Measurements from ENCODE around the gene PHC3.

PHC3 gene

DNA sequence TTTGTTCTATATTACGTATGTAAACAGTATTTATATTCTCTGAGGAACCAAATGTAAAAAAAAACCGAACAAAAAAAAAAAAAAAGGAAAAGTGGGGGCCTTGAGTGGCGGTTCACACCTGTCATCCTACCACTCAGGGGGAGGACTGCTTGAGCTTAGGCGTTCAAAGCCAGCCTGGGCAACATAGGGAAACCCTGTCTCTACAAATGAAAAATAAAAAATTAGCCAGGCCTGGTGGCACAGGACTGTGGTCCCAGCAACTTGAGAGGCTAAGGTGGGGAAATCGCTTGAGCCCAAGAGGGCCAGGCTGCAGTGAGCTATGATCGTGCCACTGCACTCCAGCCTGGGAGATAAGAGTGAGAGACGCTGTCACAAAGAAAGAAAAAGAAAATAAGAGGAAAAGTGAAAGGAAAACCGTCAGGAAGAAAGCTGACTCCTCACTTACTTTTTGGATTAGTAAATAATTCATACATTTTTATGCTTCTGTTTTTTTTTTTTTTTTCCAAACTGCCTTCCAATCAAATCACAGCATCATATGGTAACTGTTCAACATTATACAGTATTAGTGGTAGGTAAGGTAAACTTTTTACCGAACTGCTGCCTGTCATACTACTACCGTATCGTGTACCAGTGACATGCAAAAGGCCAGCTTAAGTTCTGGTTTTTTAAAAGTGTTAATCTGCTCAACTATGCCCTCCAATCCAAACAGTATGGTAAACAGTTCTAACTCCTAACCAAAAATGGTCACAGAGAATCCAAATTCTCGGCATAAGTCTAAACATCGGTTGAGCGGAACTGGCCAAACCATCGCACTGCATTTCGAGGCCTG lies 1.2 kb downstream of the PHC3 start:
- no peak for DNase-seq

DNA sequence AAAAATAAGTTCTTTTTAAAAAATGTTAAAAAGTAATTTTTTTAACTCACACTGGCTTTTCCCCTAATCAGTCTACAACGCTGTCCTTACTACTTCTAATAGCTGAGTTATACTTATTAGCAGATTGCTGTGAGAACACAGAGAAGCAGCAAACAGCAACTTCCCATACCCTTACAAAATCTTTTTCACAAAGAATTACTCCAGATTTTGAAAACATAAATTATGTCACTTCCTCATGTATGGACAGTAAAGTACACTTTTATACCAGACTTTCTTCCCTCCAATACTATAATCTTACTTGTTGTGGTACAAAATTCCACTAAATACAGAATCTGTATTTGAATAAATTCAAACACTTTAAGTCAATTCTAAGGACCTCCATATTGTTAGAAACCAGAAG lies 2.1 kb downstream of the PHC3 start:
- no peak for DNase-seq

DNA sequence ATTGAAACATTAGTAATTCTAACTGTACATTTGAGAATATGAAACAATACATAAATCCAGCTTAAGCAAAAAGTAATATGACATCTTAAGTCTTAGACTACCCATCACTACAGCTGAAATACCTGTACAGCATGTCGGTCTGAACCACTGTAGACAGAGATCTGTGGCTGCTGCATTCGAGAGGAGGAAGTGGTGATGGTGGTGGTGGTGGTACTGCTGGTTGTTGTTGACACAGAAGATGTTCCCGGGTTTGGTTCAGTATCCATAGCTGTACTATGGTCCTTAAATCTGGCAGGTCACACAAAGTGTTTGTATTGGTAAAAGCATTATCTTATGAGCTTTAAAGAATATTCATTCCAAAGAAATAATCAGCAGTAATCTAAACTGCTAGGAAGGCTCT lies 2.9 kb downstream of the PHC3 start:
- DNase-seq: no peak

DNA sequence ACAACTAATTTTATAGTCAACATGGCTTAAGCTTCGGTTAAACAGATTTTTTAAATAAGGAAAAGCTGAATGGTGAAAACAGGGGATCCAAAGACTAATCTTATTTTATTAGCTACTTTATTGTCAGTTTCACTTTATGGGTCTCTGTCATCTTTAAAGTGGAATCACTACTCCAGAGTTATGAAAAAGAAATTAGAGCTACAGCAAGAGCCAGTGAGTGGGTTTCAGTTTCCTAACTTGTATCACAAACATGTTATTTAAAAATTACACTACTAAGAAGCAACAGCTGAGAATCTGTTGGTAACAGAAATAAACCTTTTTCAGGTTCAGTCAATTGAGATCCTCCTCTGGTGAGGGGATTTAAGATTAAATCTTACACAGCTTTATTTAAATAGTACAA lies 10.0 kb downstream of the PHC3 start:
- DNase-seq: no peak

DNA sequence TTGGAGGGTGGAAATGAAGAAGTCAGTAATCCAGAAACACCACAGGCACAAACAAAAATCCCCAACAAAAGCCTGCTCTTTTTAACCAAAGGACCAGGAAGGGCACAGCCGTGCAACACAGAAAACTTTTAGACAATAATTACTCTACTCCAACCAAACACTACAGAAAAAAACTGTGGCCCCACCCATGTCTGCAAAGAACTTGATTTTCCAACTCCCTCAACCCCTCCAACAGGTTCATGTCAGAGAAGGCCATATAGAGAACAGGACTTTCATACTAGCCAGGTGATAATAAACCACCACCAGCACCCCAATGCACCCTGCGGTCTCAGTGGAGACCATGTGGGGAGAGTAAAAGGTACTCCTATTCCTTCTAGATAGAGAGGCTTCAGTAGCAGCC lies 16.8 kb downstream of the PHC3 start:
- DNase-seq: no peak

DNA sequence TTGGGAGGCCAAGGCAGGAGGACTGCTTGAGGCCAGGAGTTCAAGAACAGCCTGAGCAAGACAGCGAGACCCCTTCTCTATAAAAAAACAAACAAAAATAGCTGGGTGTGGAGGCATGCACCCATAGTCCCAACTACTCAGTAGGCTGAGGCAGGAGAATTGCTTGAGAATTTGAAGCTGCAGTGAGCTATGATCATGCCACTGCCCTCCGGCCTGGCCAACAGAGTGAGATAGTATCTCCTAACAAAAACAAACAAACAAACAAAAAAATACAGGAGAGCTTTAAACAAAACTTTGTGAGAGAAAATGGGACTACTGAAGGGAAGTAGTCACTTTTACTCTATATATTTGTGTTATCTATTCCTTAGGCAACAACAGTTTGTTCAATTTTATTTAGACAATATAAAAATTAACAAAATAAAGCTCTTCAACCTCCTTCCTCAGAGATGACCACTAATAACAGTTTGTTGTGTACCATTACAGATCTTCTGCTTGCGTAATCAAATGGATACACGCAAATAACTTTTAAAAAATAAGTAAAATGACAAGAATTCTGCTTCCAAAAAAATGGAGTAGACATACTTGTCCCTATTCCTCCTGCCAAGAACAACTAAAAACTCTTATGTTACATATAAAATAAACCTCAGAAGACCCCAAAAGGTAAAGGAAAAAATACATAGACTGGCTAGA lies 17.4 kb downstream of the PHC3 start:
- no peak for DNase-seq

DNA sequence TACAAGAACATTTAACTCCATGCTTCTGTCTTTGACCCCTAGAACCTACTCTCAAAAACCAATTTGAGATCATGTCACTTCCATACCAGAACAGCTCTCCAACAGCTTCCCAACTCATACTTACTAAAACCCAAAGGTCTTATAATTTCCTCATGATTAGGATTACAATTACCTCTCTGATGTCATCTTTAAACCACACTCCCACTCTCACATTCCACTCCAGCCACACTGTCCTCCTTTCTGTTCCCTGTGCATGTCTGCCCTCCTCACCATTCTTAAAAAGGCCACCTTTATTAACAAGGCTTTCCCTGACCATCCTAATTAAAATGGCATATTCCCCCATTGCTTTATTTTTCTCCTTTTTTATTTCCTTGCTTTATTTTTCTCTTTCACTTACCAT lies 18.9 kb downstream of the PHC3 start:
- no peak for DNase-seq

DNA sequence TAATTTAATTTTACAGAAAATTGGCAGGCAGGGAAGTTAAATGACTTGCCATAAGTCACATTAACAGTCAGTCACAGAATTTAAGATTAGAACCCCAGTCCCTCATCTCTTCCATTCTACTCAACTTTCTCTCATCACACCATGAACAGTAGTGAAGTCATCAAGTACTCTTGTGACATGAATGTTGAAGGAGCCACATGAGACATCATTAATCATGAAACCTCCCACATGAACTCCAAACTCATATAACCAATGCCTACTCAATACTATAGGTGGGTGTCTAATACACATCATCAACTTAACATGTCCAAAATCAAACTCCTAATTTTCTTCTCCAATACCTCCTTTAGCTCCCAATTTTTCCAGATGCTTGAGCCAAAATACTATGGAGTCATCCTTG lies 19.5 kb downstream of the PHC3 start:
- no peak for DNase-seq

DNA sequence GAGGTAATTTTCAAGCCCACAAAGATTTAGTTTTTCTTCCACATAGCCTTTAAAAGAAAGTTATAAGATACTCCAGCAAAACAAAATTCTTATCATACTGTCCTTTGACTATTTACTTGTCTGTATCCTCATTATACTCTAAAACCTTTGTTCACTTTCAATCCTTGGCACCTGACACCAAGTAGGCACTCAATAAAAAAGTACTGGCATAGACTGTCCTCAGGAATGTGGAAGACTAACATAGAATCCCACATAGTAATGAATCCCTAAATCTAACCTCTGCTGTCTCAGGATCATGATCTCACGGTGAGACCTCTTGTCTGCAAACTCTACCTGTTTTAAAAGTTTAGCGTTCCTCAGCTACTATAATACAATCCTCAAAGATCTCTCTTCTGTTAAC lies 21.6 kb downstream of the PHC3 start:
- DNase-seq: no peak

DNA sequence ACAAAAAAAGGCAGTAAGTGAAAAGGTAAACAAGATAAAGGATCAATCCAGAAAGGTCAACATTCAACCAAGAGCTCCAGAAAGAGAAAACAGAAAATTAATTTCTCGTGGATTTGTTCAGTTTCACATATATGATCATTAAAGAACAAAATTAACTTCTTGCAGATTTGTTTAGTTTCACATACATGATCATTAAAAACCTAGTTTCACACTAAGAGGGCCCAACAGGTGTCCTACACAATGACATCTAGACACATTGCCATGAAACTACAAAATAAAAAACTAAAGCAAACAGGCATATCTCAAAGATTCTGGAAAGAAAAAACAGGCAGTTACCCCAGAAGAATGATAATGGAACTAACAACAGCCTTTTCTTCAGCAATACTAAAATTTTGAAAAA lies 22.1 kb downstream of the PHC3 start:
- no peak for DNase-seq

DNA sequence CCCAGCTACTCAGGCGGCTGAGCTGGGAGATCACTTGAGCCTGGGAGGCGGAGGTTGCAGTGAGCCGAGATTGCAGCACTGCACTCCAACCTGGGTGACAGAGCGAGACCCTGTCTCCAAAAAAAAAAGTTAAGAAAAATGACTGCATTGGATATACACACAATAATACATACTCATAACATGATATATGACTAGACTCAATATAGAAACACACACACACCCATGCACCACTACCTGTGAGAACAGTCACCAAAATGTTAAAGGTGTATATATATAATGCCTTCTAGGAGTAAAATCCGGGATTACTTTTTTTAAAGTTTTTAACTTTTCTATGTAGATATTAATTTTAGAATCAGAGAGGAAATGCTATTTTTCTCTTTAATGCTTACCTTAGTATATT lies 25.9 kb downstream of the PHC3 start:
- DNase-seq: no peak

DNA sequence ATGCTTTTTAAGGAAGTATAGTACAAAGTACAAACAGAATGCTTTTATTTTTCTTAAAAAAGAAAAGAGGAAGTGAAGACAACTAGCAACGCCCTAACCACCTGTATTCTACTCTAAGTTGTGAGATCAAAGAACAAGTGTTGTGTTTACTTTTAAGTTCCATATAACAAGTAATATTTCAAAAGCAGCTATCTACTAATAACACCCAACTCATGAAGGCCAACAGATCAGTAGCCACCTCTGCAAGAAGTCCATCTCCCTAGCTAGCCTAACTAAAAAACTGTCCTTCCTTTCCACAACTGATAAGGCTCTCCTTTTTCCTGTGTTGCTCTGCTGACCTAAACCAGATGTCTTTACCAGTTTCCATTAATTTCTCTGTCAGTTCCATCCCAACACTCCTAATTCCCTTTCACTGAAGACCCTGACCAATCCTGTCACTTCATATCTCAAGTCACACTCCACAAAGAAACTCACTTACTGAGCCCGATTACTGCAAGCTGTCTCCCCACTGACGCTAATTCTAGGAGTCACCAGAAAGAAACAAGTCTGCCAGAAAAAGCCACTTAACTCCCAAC lies 26.9 kb downstream of the PHC3 start:
- DNase-seq: no peak

DNA sequence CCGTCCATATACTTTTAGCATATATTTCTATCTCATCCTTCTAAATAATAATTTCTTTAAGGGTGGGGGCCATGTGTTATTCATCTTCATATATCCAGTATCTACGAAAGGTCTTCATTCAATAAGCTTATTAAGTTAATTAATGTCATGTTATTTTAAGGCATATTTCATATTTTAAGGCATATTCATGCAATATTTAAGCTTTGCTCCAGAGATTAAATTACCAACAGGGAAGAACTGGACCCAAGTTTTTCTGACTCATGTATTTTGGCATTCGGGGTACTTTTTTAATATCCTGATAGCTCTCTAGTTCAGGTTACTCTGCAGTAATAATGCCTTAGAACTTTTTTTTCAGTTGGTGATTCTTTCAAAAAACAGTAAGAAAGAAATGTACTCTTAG lies 27.4 kb downstream of the PHC3 start:
- no peak for DNase-seq

DNA sequence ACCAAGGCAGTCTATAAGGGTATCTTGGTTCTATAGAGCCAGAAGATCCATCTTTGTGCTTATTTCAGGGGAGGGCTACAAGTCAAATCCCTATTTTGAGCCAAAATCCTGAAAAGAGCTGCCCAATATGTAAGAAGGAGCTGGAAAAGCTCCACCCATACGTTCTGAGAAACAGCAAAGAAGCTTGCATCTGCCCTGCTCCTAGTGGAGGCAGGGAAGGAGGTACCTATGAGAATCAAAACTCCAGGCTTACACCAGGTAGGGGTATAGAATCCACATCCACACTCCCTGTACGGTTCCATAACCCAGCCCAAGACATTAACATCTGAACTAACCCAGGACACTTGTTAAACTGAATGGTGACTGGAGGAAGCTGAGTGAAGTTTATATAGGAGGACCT lies 30.0 kb downstream of the PHC3 start:
- no peak for DNase-seq

DNA sequence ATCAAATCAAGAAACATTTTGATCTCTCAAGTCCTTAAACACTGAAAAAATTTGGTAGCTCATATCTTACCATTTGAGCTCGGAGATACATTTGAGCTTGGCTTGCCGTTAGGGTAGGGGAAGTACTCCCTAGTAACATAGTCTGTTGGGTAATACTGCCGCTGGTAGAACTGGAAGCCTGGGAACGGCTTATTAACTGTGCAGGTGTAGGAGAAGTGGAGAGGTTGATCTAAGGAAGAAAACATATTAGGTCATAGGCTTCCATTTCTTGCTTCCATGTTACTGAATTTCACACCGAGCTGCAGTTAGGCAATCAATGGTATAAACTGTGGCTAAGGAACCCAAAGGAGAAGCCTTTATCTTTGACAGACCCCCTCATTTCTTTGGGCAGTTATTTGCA lies 32.5 kb downstream of the PHC3 start:
- no peak for DNase-seq

DNA sequence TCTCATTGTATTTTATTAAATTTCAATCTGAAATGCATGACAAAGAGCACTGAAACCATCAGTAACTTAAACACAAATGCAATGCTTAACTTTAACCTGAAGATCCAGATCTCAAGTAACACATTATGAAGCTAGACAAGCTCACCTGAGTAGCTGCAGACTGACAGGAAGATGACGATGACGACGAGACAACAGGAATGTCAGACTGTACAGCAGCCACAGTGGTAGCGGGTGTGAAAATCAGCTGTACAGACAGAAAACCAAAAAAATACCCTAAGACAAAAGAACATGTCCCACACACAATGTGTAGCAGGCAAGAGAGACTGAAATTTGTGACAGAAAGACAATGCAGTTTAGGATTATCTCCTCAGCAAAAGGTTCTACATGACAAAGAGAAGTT lies 36.3 kb downstream of the PHC3 start:
- no peak for DNase-seq

DNA sequence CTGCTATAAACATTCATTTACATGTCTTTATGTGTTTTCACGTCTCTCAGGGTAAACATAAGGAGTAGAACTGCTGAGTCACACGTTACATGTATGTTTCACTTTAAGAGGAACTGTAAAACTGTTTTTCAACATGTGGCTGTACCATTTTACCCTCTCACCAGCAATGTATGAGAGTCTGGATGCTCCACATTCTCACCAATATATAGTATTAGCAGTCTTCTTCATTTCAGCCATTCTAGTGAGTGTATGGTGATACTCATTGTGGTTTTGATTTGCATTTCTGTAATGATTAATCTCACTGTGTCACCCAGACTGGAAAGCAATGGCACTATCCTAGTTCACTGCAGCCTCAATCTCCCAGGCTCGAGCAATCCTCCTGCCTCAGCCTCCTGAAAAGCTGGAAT lies 37.1 kb downstream of the PHC3 start:
- DNase-seq: no peak

DNA sequence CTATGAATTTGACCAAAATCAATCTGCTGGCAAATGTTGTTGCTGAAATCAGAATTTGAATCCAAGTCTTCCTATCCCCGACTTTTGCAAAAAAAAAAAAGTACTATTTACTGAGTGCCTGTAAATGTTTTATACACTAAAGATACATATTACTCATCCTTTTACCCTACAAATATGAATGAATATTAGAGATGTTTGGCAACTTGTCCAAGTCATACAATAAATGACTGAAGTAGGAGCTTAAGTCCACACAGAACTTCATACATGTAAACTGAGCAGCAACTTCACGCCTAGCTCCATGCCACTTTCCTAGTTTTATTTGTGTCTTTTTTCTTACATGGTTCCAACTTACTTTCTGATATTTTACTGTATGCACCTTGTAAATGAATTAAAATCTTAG lies 39.2 kb downstream of the PHC3 start:
- no peak for DNase-seq

DNA sequence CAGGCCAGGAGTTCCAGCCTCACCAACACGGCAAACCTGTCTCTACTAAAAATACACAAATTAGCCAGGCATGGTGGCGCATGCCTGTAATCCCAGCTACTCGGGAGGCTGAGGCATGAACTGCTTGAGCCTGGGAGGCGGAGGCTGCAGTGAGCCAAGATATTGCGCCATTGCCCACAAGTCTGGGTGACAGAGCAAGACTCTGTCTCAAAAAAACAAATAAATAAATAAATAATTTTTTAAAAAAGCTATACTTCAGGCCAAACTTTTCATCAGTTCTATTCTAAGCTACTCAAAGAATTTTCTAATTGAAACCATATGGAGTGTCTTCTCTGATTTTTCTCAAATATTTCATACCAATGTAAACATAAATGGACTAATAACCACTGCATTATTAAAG lies 43.5 kb downstream of the PHC3 start:
- DNase-seq: no peak

DNA sequence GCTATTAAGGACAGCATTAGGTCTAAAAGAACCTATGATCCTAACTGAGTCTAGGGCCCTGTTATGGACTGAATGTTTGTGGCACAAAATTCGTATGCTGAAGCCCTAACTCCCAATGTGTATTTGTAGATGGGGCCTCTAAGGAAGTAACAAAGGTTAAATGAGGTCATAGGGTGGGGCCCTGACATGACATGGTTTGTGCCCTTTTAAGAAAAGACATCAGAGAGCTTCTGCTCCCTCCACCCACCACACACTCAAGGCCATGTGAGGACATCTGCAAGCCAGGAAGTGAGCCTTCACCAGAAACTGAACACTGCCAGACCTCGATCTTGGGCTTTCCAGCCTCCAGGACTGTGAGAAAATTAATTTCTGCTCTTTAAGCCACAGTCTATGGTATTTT lies 49.2 kb downstream of the PHC3 start:
- DNase-seq: no peak

DNA sequence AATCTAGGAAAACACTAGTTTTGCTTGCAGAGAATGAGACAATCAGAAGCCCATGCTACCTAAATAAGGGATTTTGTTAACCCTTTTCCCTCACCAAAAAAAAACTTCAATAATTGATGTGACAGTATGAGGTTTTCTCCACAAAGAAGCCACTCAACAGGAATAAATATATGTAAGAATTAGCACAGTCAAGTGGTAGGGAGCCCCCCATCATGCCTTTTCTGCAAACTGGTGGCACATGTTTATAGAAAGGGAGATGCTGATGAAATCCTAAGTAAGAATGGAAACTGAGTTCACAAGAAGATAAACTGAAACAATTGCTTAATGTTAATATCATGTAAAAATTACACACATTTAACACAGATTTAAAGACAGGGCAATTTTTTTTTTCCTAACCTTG lies 51.0 kb downstream of the PHC3 start:
- no peak for DNase-seq

DNA sequence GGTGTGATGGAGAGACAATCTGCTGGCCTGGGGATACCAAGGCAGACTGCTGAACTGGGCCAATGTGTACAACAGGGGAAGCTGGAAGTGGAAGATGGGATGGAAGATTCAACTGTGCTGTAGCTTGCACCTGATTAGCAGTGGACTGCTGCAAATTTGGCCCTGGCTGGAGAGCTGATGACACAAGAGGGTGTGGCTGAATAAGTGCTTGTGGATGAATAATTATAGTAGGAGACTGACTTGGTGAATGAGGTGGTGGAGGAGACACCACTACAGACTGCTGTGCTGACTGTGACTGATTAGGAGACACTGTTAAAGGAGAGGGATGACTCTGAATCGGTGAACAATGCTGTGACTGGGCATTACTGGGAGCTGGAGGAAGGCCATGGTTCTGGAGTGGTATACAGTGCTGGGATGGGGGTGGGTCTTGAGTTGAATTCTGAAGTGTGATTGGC lies 52.5 kb downstream of the PHC3 start:
- DNase-seq: no peak

DNA sequence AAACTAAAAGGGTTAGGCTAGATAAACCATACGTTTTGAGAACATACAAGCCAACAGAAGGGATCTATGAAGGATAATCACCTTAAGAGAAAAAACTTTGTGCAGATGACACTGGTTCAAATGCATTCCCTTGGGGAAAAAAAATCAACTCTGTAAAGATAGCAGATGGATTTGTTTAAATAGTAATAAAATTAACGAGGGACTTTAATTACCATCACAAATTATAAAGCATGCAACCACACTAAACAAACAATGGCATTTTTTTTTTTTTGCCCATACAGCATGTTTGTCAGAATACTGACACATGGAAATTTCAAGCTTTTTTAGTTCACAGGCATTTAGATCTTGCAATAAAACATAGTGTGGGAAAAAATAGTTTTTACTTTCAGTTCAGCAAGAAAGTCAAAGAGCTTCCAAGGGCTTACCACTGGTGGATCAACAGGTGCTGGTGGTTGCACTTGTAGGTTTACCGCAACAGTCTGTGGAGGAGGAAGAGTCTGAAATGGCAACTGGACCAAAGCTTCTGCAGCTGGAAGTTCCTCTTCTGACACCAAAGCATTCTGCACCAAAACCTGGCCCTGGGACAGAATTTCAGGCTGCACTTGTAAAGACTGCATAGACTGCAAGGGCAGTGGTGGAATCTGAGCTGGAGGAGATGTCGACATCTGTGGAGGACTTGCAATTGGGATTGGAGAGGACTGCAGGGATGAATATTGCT lies 53.1 kb downstream of the PHC3 start:
- no peak for DNase-seq

DNA sequence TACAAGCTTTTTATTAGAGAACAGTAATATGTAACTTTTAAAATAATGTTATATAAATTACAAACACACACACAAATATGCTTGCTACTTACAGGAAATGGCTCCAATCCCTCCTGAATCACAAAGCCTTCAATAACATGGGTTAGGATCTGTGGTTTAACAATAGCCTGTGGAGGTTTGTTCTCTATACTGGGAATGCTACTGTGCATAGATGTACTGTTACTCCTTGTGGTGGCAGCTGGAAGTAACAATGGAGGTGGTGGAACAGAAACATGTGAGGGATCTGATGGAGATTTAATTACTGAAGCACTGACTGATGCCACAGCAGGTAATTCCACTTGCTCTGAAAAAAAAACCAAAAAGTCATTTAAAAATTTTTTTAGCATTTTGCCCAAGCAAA lies 64.4 kb downstream of the PHC3 start:
- DNase-seq: no peak

Measured in activated CD4-positive, CD25-positive, alpha-beta regulatory T cell treated with anti-CD3 and anti-CD28 coated beads, Interleukin-2, amount 50 U/mL, for 72 hours (primary cell).